ENCODE measurements around the gene ZNF44.

ZNF44 gene

DNA sequence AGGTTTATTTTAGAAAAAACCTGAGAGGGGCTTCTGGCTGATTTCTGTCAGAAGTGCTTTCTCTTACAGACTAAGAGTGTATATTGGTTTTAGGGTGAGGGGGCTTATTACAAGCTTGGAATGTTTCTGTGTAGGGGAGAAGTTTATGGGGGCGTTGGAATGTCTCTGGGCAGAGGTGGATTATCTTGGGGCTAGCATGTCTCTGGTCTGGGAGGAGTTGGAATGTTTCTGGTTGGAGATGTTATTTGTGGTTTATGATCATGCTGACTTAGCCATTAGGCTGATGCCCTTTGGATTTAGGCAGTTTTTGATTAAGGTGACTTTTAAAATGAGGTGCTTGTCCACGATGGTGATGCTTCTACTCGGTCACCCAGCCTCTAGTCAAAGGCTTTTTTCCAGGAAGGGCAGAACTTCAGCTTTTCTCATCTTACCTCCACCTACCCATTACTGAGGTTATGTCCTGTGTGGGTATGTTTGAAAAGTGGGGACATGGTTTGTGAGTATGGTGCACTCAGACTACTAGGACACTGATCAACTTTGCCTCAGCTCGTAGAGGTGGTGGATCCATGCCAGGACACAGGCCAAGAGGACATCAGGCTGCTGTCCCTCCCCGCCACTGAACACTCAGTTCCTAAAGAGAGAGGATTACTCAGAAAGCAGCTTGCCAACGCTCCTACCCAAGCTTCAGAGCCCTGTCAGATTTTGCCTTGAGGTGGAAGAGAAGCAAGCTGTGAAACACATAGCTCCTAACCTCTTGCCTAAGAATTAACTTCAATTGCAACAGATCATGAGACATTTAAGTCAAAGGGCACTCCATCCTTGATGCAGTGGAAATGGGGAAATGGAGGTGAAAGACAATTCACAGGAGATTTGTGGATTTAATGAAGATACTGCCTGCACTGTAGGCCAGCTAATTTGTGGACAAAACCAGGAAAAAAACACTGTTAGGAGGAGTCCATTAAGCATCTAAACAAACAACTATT lies 63.6 kb downstream of the ZNF44 start:
- no peak overlapping the region for H3K4me3 ChIP-seq (ENCODE audit: insufficient read depth, low read depth, low read length, poor library complexity, severe bottlenecking)
- no peaks in the 10 kb centered on the region for H3K4me1 ChIP-seq (ENCODE audit: control insufficient read depth, insufficient read depth, low read length, poor library complexity, severe bottlenecking)
- no peaks in the 10 kb centered on the region for H3K27me3 ChIP-seq (replicated peaks; ENCODE audit: control insufficient read depth, insufficient read depth, low read length, poor library complexity, severe bottlenecking)
- H3K36me3 ChIP-seq (ENCODE audit: control insufficient read depth, insufficient read depth, low read length), result no peaks in the 10 kb centered on the region
- no peak for DNase-seq
- H3K9me3 ChIP-seq (ENCODE audit: control insufficient read depth, low read length), result no peaks in the 10 kb centered on the region
- H3K27ac ChIP-seq (ENCODE audit: insufficient read depth, low read length, poor library complexity, severe bottlenecking), result no peak overlapping the region

DNA sequence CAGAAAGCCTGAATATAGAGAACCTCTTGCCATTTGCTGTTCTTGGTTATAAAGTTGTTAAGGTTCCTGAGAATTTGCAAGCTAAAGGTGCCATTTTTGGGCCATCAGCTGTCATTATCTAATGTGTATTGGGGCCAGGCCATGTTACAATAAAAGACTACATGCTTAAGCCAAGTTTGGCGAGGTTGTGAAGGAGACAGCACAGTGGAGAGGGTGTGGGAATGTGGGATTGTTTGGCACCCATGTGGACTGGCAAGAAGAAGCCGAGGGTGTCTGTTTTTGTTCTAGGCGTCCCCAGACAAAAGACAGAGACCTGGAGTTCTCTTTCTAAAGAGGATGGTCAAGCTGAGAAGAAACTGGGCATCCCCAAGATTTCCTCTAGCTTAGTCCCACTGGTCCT lies 64.7 kb downstream of the ZNF44 start:
- no peak overlapping the region for H3K27ac ChIP-seq (ENCODE audit: insufficient read depth, low read length, poor library complexity, severe bottlenecking)
- H3K4me3 ChIP-seq (ENCODE audit: insufficient read depth, low read depth, low read length, poor library complexity, severe bottlenecking), result no peak overlapping the region
- H3K27me3 ChIP-seq (replicated peaks; ENCODE audit: control insufficient read depth, insufficient read depth, low read length, poor library complexity, severe bottlenecking), result no peaks in the 10 kb centered on the region
- H3K4me1 ChIP-seq (ENCODE audit: control insufficient read depth, insufficient read depth, low read length, poor library complexity, severe bottlenecking), result no peaks in the 10 kb centered on the region
- H3K36me3 ChIP-seq (ENCODE audit: control insufficient read depth, insufficient read depth, low read length), result no peaks in the 10 kb centered on the region
- no peak for DNase-seq
- no peaks in the 10 kb centered on the region for H3K9me3 ChIP-seq (ENCODE audit: control insufficient read depth, low read length)

DNA sequence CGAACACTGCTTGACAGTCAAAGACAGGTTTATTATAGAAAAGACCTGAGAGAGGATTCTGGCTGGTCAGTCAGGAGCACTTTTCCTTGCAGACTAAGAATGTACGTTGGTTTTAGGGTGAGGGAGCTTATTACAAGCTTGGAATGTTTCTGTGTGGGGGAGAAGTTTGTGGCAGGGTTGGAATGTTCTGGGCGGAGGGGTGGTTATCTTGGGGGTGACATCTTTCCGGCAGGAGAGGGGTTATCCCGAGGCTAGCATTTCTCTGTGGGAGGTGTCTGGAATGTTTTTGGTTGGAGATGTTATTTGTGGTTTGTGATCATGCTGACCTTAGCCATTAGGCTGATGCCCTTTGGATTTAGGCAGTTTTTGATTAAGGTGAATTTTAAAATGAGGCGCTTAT lies 70.0 kb downstream of the ZNF44 start:
- Histone ChIP-seq H3K4me3 (ENCODE audit: insufficient read depth, low read depth, low read length, poor library complexity, severe bottlenecking) (no peak overlapping the region), H3K4me1 (ENCODE audit: control insufficient read depth, insufficient read depth, low read length, poor library complexity, severe bottlenecking) (no peaks in the 10 kb centered on the region), H3K9me3 (ENCODE audit: control insufficient read depth, low read length) (no peaks in the 10 kb centered on the region), H3K27me3 (replicated peaks; ENCODE audit: control insufficient read depth, insufficient read depth, low read length, poor library complexity, severe bottlenecking) (no peaks in the 10 kb centered on the region), H3K36me3 (ENCODE audit: control insufficient read depth, insufficient read depth, low read length) (no peaks in the 10 kb centered on the region), H3K27ac (ENCODE audit: insufficient read depth, low read length, poor library complexity, severe bottlenecking) (no peak overlapping the region)
- DNase-seq, result no peak

DNA sequence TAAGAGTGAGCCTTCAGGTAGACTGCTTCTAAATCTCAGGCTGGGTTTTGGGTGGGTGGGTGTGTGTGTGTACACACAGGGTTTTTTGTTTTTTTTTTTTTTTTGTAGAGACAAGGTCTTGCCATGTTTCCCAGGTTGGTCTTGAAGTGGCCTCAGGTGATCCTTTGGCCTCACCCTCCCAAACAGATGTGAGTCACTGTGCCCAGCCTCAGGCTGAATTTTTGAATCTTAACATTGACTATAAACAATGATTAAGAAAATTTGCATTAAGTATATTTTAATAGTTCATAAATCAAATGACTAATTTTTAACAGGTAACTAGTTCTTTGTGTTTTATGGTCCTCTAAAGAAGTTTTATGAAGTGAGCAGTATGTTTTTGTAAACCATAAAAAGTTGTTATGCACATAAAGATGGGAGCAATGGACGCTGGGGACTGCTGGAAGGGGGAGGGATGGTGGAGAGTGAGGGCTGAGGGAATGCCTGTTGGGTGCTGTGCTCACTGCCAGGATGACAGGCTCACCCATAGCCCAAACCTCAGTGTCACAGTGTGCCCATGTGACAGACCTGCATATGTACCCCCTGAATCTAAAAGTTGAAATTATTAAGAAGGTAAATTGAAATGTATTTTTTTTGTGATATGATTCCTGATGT lies 71.6 kb downstream of the ZNF44 start:
- Histone ChIP-seq H3K36me3 (ENCODE audit: control insufficient read depth, insufficient read depth, low read length) (no peaks in the 10 kb centered on the region), H3K9me3 (ENCODE audit: control insufficient read depth, low read length) (no peaks in the 10 kb centered on the region), H3K27ac (ENCODE audit: insufficient read depth, low read length, poor library complexity, severe bottlenecking) (no peak overlapping the region), H3K4me3 (ENCODE audit: insufficient read depth, low read depth, low read length, poor library complexity, severe bottlenecking) (no peak overlapping the region), H3K4me1 (ENCODE audit: control insufficient read depth, insufficient read depth, low read length, poor library complexity, severe bottlenecking) (no peaks in the 10 kb centered on the region), H3K27me3 (replicated peaks; ENCODE audit: control insufficient read depth, insufficient read depth, low read length, poor library complexity, severe bottlenecking) (no peaks in the 10 kb centered on the region)
- no peak for DNase-seq
